Stomach (tissue), 9 donors: ENCODE results near the gene CDKN1A. TPM values are rescaled to one million over a fixed set of nuclear protein-coding genes. Genes with fewer than 3 reads are reported as not detected.

Experiments used
- DNase-seq, 2 donors: peaks; one replicate each; pipeline versions ENCODE4 v3.0.0 to v3.0.0-alpha.2; 2013 to 2019
- H3K27ac ChIP-seq, 5 donors: fragments of 200-600 bp in 4 of 5; sonication (generic) in 4 of 5; one replicate each; pipeline ENCODE4 v1.5.1; 2013 to 2019; ENCODE audit warnings: mild to moderate bottlenecking in 1 of 5, moderate library complexity in 1 of 5
- H3K27me3 ChIP-seq, 3 donors: fragments of 200-600 bp; sonication (generic); one replicate each; pipeline ENCODE4 v1.5.1; 2017 to 2019; ENCODE audit warnings: mixed run types in 1 of 3
- H3K36me3 ChIP-seq, 4 donors: fragments of 200-600 bp; sonication (generic); 1 replicate in 3 of 4; 2 replicates in 1 of 4; pipeline ENCODE4 v1.5.1; 2016 to 2019
- H3K4me1 ChIP-seq, 4 donors: fragments of 200-600 bp; sonication (generic); one replicate each; pipeline ENCODE4 v1.5.1; 2016 to 2019
- H3K4me3 ChIP-seq, 4 donors: fragments of 200-600 bp; sonication (generic) in 3 of 4; one replicate each; pipeline ENCODE4 v1.5.1; 2016 to 2019; ENCODE audit warnings: mild to moderate bottlenecking in 1 of 4
- H3K9me3 ChIP-seq, 4 donors: fragments of 200-600 bp; sonication (generic); one replicate each; pipeline ENCODE4 v1.5.1; 2016 to 2019
- CTCF ChIP-seq, 7 experiments: fragments of 450-650 bp in 4 of 7; fragments of 200-600 bp in 3 of 7; sonication (generic) in 3 of 7; IDR thresholded peaks; one replicate each; pipeline ENCODE4 v1.5.1; 2016 to 2019; ENCODE audit warnings: antibody characterized with exemption in 7 of 7, control low read depth in 2 of 7, mild to moderate bottlenecking in 1 of 7
- EP300 ChIP-seq: sonication (generic); formaldehyde crosslinking; IDR thresholded peaks from one replicate; pipeline ENCODE4 v1.6.1; 2017; ENCODE audit warnings: antibody characterized with exemption
- POLR2A ChIP-seq, 4 donors: fragments of 450-650 bp; IDR thresholded peaks; one replicate each; pipeline ENCODE4 v1.6.1; 2016; ENCODE audit warnings: antibody characterized with exemption in 4 of 4, control low read depth in 2 of 4, mild to moderate bottlenecking in 1 of 4, moderate library complexity in 1 of 4
- POLR2AphosphoS5 ChIP-seq, 3 donors: sonication (generic); formaldehyde crosslinking; IDR thresholded peaks; one replicate each; pipeline ENCODE4 v1.6.1; 2016; ENCODE audit warnings: antibody characterized with exemption in 3 of 3
- WGBS, 5 donors: extraction: QIAGEN DNeasy Blood & Tissue Kit in 3 of 5; methylation state at CpG; one replicate each; pipeline versions ENCODE4 v1.1.5 to v1.1.7; 2013 to 2018; 5-methylcytosine and 5-hydroxymethylcytosine counted together
- intact Hi-C: fragments of 100-400 bp; cut with DNase I; formaldehyde crosslinking; loops from one replicate; pipeline ENCODE4 v1.15.1; 2023; ENCODE audit warnings: low total_unique reads
- polyA plus RNA-seq, 3 donors: library from polyadenylated mRNA; stranded (reverse); fragments of 200-250 nt; gene quantifications; one replicate each; pipeline ENCODE4 v1.2.3, GENCODE V29; 2013
- total RNA-seq, 5 donors: library from RNA; depleted of rRNA; stranded (reverse); fragments of >200 nt; gene quantifications; one replicate each; pipeline versions ENCODE4 v1.1.0 to v1.2.3, GENCODE V29; 2014 to 2016
- donor health status: healthy with polysubstance abuse.
- donor health status: Bipolar disorder and iron deficiency.
- donor health status: healthy.

Gene CDKN1A
- total and polyA plus RNA-seq, 8 donors: 36.5 to 118 (median 61.4) TPM

- H3K9me3 ChIP-seq: no peaks in the 10 kb centered on the region
- TF ChIP-seq EP300 (no peak), CTCF (IDR thresholded peaks at IDR 0.05) (no peak), POLR2A (IDR thresholded peaks at IDR 0.05) (no peak), POLR2AphosphoS5 (IDR thresholded peaks at IDR 0.05) (no peak)
- H3K27me3 ChIP-seq: peaks cover 0 to 4% (median 0%) of the 10 kb centered on the region in 3 donors
- no peaks in the 10 kb centered on the region for H3K36me3 ChIP-seq
- intact Hi-C loops: no loop called here
- DNase-seq: no peak
- WGBS, 5 donors: 33 to 64% (median 50%) methylated on average over 2 of the region's 2 CpGs
- peaks cover 0 to 23% (median 12%) of the 10 kb centered on the region in 4 donors for H3K4me1 ChIP-seq
- no peak overlapping the region for H3K27ac ChIP-seq
- H3K4me3 ChIP-seq: no peak overlapping the region
Measured at GRCh38 chr6:36695414-36695813, 16.9 kb downstream of the CDKN1A start.

GRCh38 chr6:36697481-36697903 is 19.0 kb downstream of the CDKN1A start, which contains the start of gene RAB44:
Gene RAB44 (plus strand): TSS chr6:36697826. CDS start chr6:36704236, 6,410 bp downstream.
- no peak for DNase-seq
- peak within 1 kb of the TSS in 1 of 4 donors; percentile 1 for H3K4me3 ChIP-seq
- H3K27ac ChIP-seq: peak within 1 kb of the TSS in 1 of 5 donors; percentile 6
- H3K4me1 ChIP-seq: peaks cover 0 to 28% (median 8%) of the 10 kb centered on the region in 4 donors
- intact Hi-C loops: no loop called here
- H3K36me3 ChIP-seq: no peaks in the 10 kb centered on the region
- H3K27me3 ChIP-seq: peaks cover 0 to 4% (median 0%) of the 10 kb centered on the region in 3 donors
- WGBS, 5 donors: 83 to 96% (median 89%) methylated on average over 7 of the region's 7 CpGs
- TF ChIP-seq EP300 (no peak), CTCF (IDR thresholded peaks at IDR 0.05) (no peak), POLR2A (IDR thresholded peaks at IDR 0.05) (no peak), POLR2AphosphoS5 (IDR thresholded peaks at IDR 0.05) (no peak)
- H3K9me3 ChIP-seq: no peaks in the 10 kb centered on the region

- Histone ChIP-seq H3K4me3 (peak overlapping the region in 1 of 4 donors; percentile 1), H3K36me3 (no peaks in the 10 kb centered on the region), H3K27me3 (peaks cover 0 to 4% (median 0%) of the 10 kb centered on the region in 3 donors), H3K4me1 (peaks cover 0 to 21% (median 1%) of the 10 kb centered on the region in 4 donors), H3K27ac (peak overlapping the region in 1 of 5 donors; percentile 6), H3K9me3 (no peaks in the 10 kb centered on the region)
- WGBS, 5 donors: 72 to 86% (median 83%) methylated on average over 6 of the region's 6 CpGs
- no peak for TF ChIP-seq EP300
- TF ChIP-seq POLR2AphosphoS5 (IDR thresholded peaks at IDR 0.05): no peak
- no peak for TF ChIP-seq CTCF (IDR thresholded peaks at IDR 0.05)
- intact Hi-C loops: no loop called here
- no peak for DNase-seq
Measured at GRCh38 chr6:36698196-36698595, 19.7 kb downstream of the CDKN1A start.

GRCh38 chr6:36698871-36699271 is 20.4 kb downstream of the CDKN1A start:
- no peak for DNase-seq

More at GRCh38 chr6:36698871-36699271, 20.4 kb downstream of the CDKN1A start:
- Histone ChIP-seq H3K27me3 (peaks cover 0 to 4% (median 0%) of the 10 kb centered on the region in 3 donors), H3K9me3 (no peaks in the 10 kb centered on the region), H3K27ac (no peak overlapping the region), H3K4me3 (peak overlapping the region in 1 of 4 donors; percentile 1), H3K4me1 (peaks cover 0 to 19% (median 0%) of the 10 kb centered on the region in 4 donors), H3K36me3 (no peaks in the 10 kb centered on the region)
- TF ChIP-seq EP300 (no peak), POLR2AphosphoS5 (IDR thresholded peaks at IDR 0.05) (no peak), CTCF (IDR thresholded peaks at IDR 0.05) (no peak), POLR2A (IDR thresholded peaks at IDR 0.05) (no peak)
- intact Hi-C loops: no loop called here
- 80 to 89% (median 87%) methylated on average over 8 of the region's 8 CpGs for WGBS, 5 donors
